K562 (cell line): Measurements from ENCODE around the gene AHNAK. TPM values are rescaled to one million over a fixed set of nuclear protein-coding genes. Genes with fewer than 3 reads are reported as not detected.

Experiments used
- CBX3 ChIP-seq, 2 experiments: IDR thresholded peaks; 1 replicate in 1 of 2; 2 replicates in 1 of 2; pipeline ENCODE4 v1.6.1; 2012; ENCODE audit warnings: inconsistent platforms in 2 of 2, low read length in 2 of 2, borderline replicate concordance in 1 of 2, control low read depth in 1 of 2
- CBX5 ChIP-seq: IDR thresholded peaks from 2 replicates; pipeline ENCODE4 v1.6.1; 2014; ENCODE audit warnings: low read depth, borderline replicate concordance
- CTCF ChIP-seq, 3 experiments: IDR thresholded peaks in 2 of 3; conservative IDR thresholded peaks in 1 of 3; 2 replicates each; pipeline ENCODE4 v1.5.1; 2011 to 2012; ENCODE audit warnings: low read length in 3 of 3, mild to moderate bottlenecking in 3 of 3, control low read depth in 2 of 3, improper control_type of control experiment in 1 of 3, inconsistent platforms in 1 of 3, low read depth in 1 of 3, mixed read lengths in 1 of 3, moderate library complexity in 1 of 3; ENCODE audit not compliant: insufficient read depth in 2 of 3
- DIDO1 ChIP-seq: fragments of 450-650 bp; IDR thresholded peaks from 2 replicates; pipeline ENCODE4 v1.6.1; 2016; ENCODE audit warnings: low read depth, missing biosample characterization, missing genetic modification characterization
- FIP1L1 ChIP-seq: fragments of 200-400 bp; formaldehyde crosslinking; IDR thresholded peaks from 2 replicates; pipeline ENCODE4 v1.6.1; 2018; ENCODE audit warnings: mild to moderate bottlenecking, low read depth, low read length; ENCODE audit not compliant: poor library complexity, severe bottlenecking
- FOXA1 ChIP-seq: fragments of 450-650 bp; IDR thresholded peaks from 2 replicates; pipeline ENCODE4 v1.6.1; 2016; ENCODE audit warnings: mild to moderate bottlenecking, borderline replicate concordance
- GABPA ChIP-seq: fragments of 200-800 bp; sonication (Bioruptor generic); conservative IDR thresholded peaks from 2 replicates; pipeline ENCODE4 v1.6.1; 2016; ENCODE audit warnings: low read depth, missing genetic modification characterization, missing compliant biosample characterization
- GABPB1 ChIP-seq: sonication (generic); formaldehyde crosslinking; IDR thresholded peaks from 2 replicates; pipeline ENCODE4 v1.8.0; 2022; ENCODE audit warnings: mild to moderate bottlenecking, missing genetic modification reagents
- HDAC2 ChIP-seq: fragments of 450-650 bp; IDR thresholded peaks from 2 replicates; pipeline ENCODE4 v1.6.1; 2016; ENCODE audit warnings: mild to moderate bottlenecking
- HDGF ChIP-seq: fragments of 450-650 bp; IDR thresholded peaks from 2 replicates; pipeline ENCODE4 v1.6.1; 2016
- HMGXB4 ChIP-seq: sonication (generic); formaldehyde crosslinking; IDR thresholded peaks from 2 replicates; pipeline ENCODE4 v1.8.1; 2023; ENCODE audit warnings: mild to moderate bottlenecking, missing genetic modification reagents
- IFI16 ChIP-seq: fragments of 250-450 bp; sonication (Bioruptor Pico); IDR thresholded peaks from 2 replicates; pipeline ENCODE4 v2.1.2; 2022; ENCODE audit warnings: mild to moderate bottlenecking, inconsistent platforms
- PHF8 ChIP-seq: fragments of 200-600 bp; sonication (generic); IDR thresholded peaks from 2 replicates; pipeline ENCODE4 v1.6.1; 2012; ENCODE audit warnings: mixed run types, mild to moderate bottlenecking, inconsistent platforms, low read length, moderate library complexity, borderline replicate concordance
- POLR2B ChIP-seq: fragments of 450-650 bp; IDR thresholded peaks from 2 replicates; pipeline ENCODE4 v1.6.1; 2018; ENCODE audit warnings: low read depth; ENCODE audit not compliant: partially characterized antibody
- SP2 ChIP-seq: IDR thresholded peaks from 2 replicates; pipeline ENCODE4 v1.6.1; 2011; ENCODE audit warnings: mild to moderate bottlenecking, low read depth, low read length, moderate library complexity; ENCODE audit not compliant: poor library complexity, severe bottlenecking; ENCODE audit errors: extremely low read depth
- SREBF1 ChIP-seq: fragments of 150-350 bp; IDR thresholded peaks from 2 replicates; pipeline ENCODE4 v1.6.1; 2014; ENCODE audit warnings: antibody characterized with exemption, low read depth, low read length, borderline replicate concordance
- SRSF1 ChIP-seq: fragments of 200-400 bp; formaldehyde crosslinking; IDR thresholded peaks from 2 replicates; pipeline ENCODE4 v1.6.1; 2017; ENCODE audit warnings: mild to moderate bottlenecking, low read depth, low read length, moderate library complexity
- USF2 ChIP-seq: sonication (generic); formaldehyde crosslinking; IDR thresholded peaks from 2 replicates; pipeline ENCODE4 v1.5.0; 2020; ENCODE audit warnings: missing genetic modification reagents
- ZNF24 ChIP-seq: fragments of 450-650 bp; IDR thresholded peaks from 2 replicates; pipeline ENCODE4 v1.6.1; 2016
- ZNF280B ChIP-seq: fragments of 250-450 bp; sonication (Bioruptor Pico); IDR thresholded peaks from 2 replicates; pipeline ENCODE4 v1.5.1; 2021; ENCODE audit warnings: mild to moderate bottlenecking
- ZNF75A ChIP-seq: fragments of 450-650 bp; formaldehyde crosslinking; IDR thresholded peaks from 2 replicates; pipeline ENCODE4 v1.4.0; 2020; ENCODE audit warnings: mild to moderate bottlenecking
- polyA plus RNA-seq, 8 experiments: library from polyadenylated mRNA; depleted of rRNA in 4 of 8; stranded (reverse) in 5 of 8; unstranded in 3 of 8; fragments of >200 nt; fragmentation: Nextera tagmentation in 2 of 8; fragmentation: Illumina TruSeq in 1 of 8; extraction: Ambion mirVana in 2 of 8; extraction: Trizol in 1 of 8; gene quantifications; 2 replicates each; pipeline versions ENCODE4 v1.2.1 to v1.2.3, GENCODE V29; 2011 to 2014; ENCODE audit warnings: inconsistent platforms in 1 of 8, missing spikeins in 1 of 8
- total RNA-seq, 7 experiments: library from RNA; depleted of rRNA in 6 of 7; stranded (reverse); fragments of >200 nt in 6 of 7; fragmentation: Illumina TruSeq in 2 of 7; extraction: Trizol in 2 of 7; gene quantifications; 2 replicates each; pipeline versions ENCODE4 v1.2.1 to v1.2.3, GENCODE V29; 2011 to 2021; ENCODE audit warnings: low replicate concordance in 1 of 7

The AHNAK gene
- total and polyA plus RNA-seq, 9 of the 15 experiments (the other 6 are each of a cell fraction or from before 2014, with no cell fraction given) = 1.5 to 89.7 (median 45.0) TPM

GRCh38 chr11:62545437-62546243, 966 bp downstream of the AHNAK start (continued):
- TF ChIP-seq CBX5 (0 out of 2 replicates have a peak, but pooled peaks have one; percentile 47), ZNF280B (no peak), FIP1L1 (peak; percentile 9), CBX3 (IDR thresholded peaks at IDR 0.05; ENCODE audit: borderline replicate concordance in 1 of 2, low read length in 2 of 2) (no peak; a peak in 1 of 3 replicates), ZNF75A (no peak), POLR2B (no peak), USF2 (CRISPR knock-in tag) (no peak), IFI16 (CRISPR knock-in tag) (no peak), PHF8 (no peak), SREBF1 (no peak), HDGF (no peak; the same call in 1 of the 2 replicates), HMGXB4 (CRISPR knock-in tag) (no peak), HDAC2 (peak; percentile 73), CTCF (IDR thresholded peaks at IDR 0.05 in 2 of 3, conservative IDR thresholded peaks at IDR 0.05 in 1 of 3; ENCODE audit: insufficient read depth in 2 of 3, low read depth in 1 of 3, low read length in 3 of 3) (peak; percentile 10 to 31 (median 18); a peak in 2 of 6 replicates), ZNF24 (no peak), FOXA1 (no peak), GABPB1 (CRISPR knock-in tag) (0 out of 2 replicates have a peak, but pooled peaks have one; percentile 50), DIDO1 (no peak), GABPA (no peak), SP2 (no peak), SRSF1 (no peak)
